ENCODE results near the gene CYTH4. TPM values are rescaled to one million over a fixed set of nuclear protein-coding genes. Genes with fewer than 3 reads are reported as not detected.

CYTH4 gene
- total and polyA plus RNA-seq, 2 of the 13 experiments (the other 11 are each of a cell fraction or from before 2014, with no cell fraction given): not detected

- Histone ChIP-seq H3K27me3 (ENCODE audit: control insufficient read depth in 1 of 2, insufficient read depth in 2 of 2, low read length in 2 of 2) (peaks cover 6 to 25% of the 10 kb centered on the region in 2 experiments; a peak in 4 of 5 replicates), H4K20me1 (ENCODE audit: insufficient read depth, low read length) (no peaks in the 10 kb centered on the region), H3K27ac (ENCODE audit: extremely low read length, insufficient read depth, low read length) (no peak overlapping the region), H3K79me2 (ENCODE audit: insufficient read depth, low read length) (no peaks in the 10 kb centered on the region), H3K36me3 (replicated peaks in 1 of 2; ENCODE audit: control insufficient read depth in 1 of 2, insufficient read depth in 2 of 2, low read length in 2 of 2) (no peaks in the 10 kb centered on the region), H3K4me3 (replicated peaks in 1 of 3; ENCODE audit: insufficient read depth in 1 of 3, low read depth in 2 of 3, low read length in 3 of 3) (no peak overlapping the region), H3K9me3 (ENCODE audit: low read length) (no peaks in the 10 kb centered on the region), H3K4me2 (ENCODE audit: low read depth, low read length) (no peak overlapping the region), H2AFZ (ENCODE audit: low read length) (no peak overlapping the region), H3K9ac (ENCODE audit: insufficient read depth, low read depth, low read length) (no peak overlapping the region), H3K4me1 (ENCODE audit: insufficient read depth, low read length) (no peaks in the 10 kb centered on the region)
- ATAC-seq (no peak), DNase-seq (ENCODE audit: low spot score) (no peak), FAIRE-seq (no peak)
- TF ChIP-seq XRCC5 (optimal IDR thresholded peaks at IDR 0.05; ENCODE audit: low read length): no peak
- TF ChIP-seq ZNF558 (CRISPR knock-in tag; IDR thresholded peaks at IDR 0.05; ENCODE audit: borderline replicate concordance): no peak
- TF ChIP-seq ZSCAN25 (CRISPR knock-in tag; IDR thresholded peaks at IDR 0.05): no peak
- TF ChIP-seq PAF1 (CRISPR knock-in tag; IDR thresholded peaks at IDR 0.05): no peak
- no TSS peak for BruUV-seq (replicated peaks)
- WGBS (ENCODE audit: low lambda C conversion rate): 15% methylated on average over 6 of the region's 25 CpGs
- ChIA-PET CTCF (ENCODE audit: low intra/inter-chr PET ratio, low total read pairs) (no interaction called here), POLR2A (no interaction called here)
- intact Hi-C loops (cut with micrococcal nuclease; ENCODE audit: unreplicated experiment): no loop called here
- in situ Hi-C loops (cut with HindIII; ENCODE audit: extremely low pct_ligation_motif_present, low pct_unique_long_range_greater_than_20kb): no loop called here
These were observed 31.3 kb downstream of the CYTH4 start for GRCh38 chr22:37313376-37314314.

GRCh38 chr22:37314315-37315074, 32.2 kb downstream of the CYTH4 start:
- ATAC-seq (no peak), DNase-seq (ENCODE audit: low spot score) (no peak), FAIRE-seq (no peak)
- H3K9ac ChIP-seq (ENCODE audit: insufficient read depth, low read depth, low read length): no peak overlapping the region
- H3K4me3 ChIP-seq (replicated peaks in 1 of 3; ENCODE audit: insufficient read depth in 1 of 3, low read depth in 2 of 3, low read length in 3 of 3): no peak overlapping the region
- POLR2A ChIA-PET: no interaction called here
- CTCF ChIA-PET (ENCODE audit: low intra/inter-chr PET ratio, low total read pairs): no interaction called here
- no peak overlapping the region for H2AFZ ChIP-seq (ENCODE audit: low read length)
- H4K20me1 ChIP-seq (ENCODE audit: insufficient read depth, low read length): no peaks in the 10 kb centered on the region
- no peaks in the 10 kb centered on the region for H3K4me1 ChIP-seq (ENCODE audit: insufficient read depth, low read length)
- in situ Hi-C loops (cut with HindIII; ENCODE audit: extremely low pct_ligation_motif_present, low pct_unique_long_range_greater_than_20kb): no loop called here
- 54% methylated on average over 6 of the region's 16 CpGs for WGBS (ENCODE audit: low lambda C conversion rate)
- no peaks in the 10 kb centered on the region for H3K9me3 ChIP-seq (ENCODE audit: low read length)
- no TSS peak for BruUV-seq (replicated peaks)
- intact Hi-C loops (cut with micrococcal nuclease; ENCODE audit: unreplicated experiment): no loop called here
- no peaks in the 10 kb centered on the region for H3K79me2 ChIP-seq (ENCODE audit: insufficient read depth, low read length)
- H3K4me2 ChIP-seq (ENCODE audit: low read depth, low read length): no peak overlapping the region
- no peaks in the 10 kb centered on the region for H3K36me3 ChIP-seq (replicated peaks in 1 of 2; ENCODE audit: control insufficient read depth in 1 of 2, insufficient read depth in 2 of 2, low read length in 2 of 2)
- peaks cover 6 to 28% of the 10 kb centered on the region in 2 experiments; a peak in 4 of 5 replicates for H3K27me3 ChIP-seq (ENCODE audit: control insufficient read depth in 1 of 2, insufficient read depth in 2 of 2, low read length in 2 of 2)
- no peak overlapping the region for H3K27ac ChIP-seq (ENCODE audit: extremely low read length, insufficient read depth, low read length)
- TF ChIP-seq ZNF354B (CRISPR knock-in tag; IDR thresholded peaks at IDR 0.05) (no peak), U2AF1 (optimal IDR thresholded peaks at IDR 0.05; ENCODE audit: low read depth, low read length) (no peak), NFRKB (IDR thresholded peaks at IDR 0.05) (no peak), SP1 (IDR thresholded peaks at IDR 0.05) (no peak), SP1 (CRISPR knock-in tag; IDR thresholded peaks at IDR 0.05) (no peak), ZNF138 (CRISPR knock-in tag; IDR thresholded peaks at IDR 0.05; ENCODE audit: low read depth) (no peak), ZNF619 (CRISPR knock-in tag; IDR thresholded peaks at IDR 0.05) (no peak), HIVEP1 (CRISPR knock-in tag; IDR thresholded peaks at IDR 0.05) (no peak), ZNF772 (CRISPR knock-in tag; IDR thresholded peaks at IDR 0.05) (no peak), YEATS4 (CRISPR knock-in tag; IDR thresholded peaks at IDR 0.05; ENCODE audit: borderline replicate concordance) (no peak), REL (CRISPR knock-in tag; conservative IDR thresholded peaks at IDR 0.05) (no peak), ZNF672 (CRISPR knock-in tag; IDR thresholded peaks at IDR 0.05) (no peak), ZNF30 (CRISPR knock-in tag; IDR thresholded peaks at IDR 0.05) (no peak), ZEB1 (IDR thresholded peaks at IDR 0.05; ENCODE audit: insufficient replicate concordance, low read depth) (no peak)
- TF ChIP-seq, protein P1, sequence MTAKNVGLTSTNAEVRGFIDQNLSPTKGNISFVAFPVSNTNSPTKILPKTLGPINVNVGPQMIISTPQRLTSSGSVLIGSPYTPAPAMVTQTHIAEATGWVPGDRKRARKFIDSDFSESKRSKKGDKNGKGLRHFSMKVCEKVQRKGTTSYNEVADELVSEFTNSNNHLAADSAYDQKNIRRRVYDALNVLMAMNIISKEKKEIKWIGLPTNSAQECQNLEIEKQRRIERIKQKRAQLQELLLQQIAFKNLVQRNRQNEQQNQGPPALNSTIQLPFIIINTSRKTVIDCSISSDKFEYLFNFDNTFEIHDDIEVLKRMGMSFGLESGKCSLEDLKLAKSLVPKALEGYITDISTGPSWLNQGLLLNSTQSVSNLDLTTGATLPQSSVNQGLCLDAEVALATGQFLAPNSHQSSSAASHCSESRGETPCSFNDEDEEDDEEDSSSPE (CRISPR knock-in tag; IDR thresholded peaks at IDR 0.05): no peak
